Gastrocnemius medialis (tissue), 4 donors: Measurements from ENCODE around the gene SPEM2. TPM values are rescaled to one million over a fixed set of nuclear protein-coding genes. Genes with fewer than 3 reads are reported as not detected.

Experiments used
- ATAC-seq, 2 donors: fragments of 150-250 bp; one replicate each; pipeline ENCODE4 v1.9.1; 2016
- DNase-seq, 2 donors: peaks; one replicate each; pipeline ENCODE4 v3.0.0-alpha.2; 2019
- H3K27ac ChIP-seq, 4 donors: fragments of 200-600 bp; sonication (generic); 1 replicate in 1 of 4; 2 replicates in 3 of 4; pipeline ENCODE4 v1.5.1; 2016 to 2018; ENCODE audit warnings: mild to moderate bottlenecking in 2 of 4, moderate library complexity in 1 of 4
- H3K27me3 ChIP-seq, 3 donors: fragments of 200-600 bp; sonication (generic) in 2 of 3; 1 replicate in 1 of 3; 2 replicates in 2 of 3; pipeline versions ENCODE4 v1.5.1 to v1.6.0; 2016 to 2019; ENCODE audit warnings: mild to moderate bottlenecking in 1 of 3, moderate library complexity in 1 of 3
- H3K36me3 ChIP-seq, 2 donors: fragments of 200-600 bp; sonication (generic) in 1 of 2; one replicate each; pipeline ENCODE4 v1.5.1; 2017 to 2018
- H3K4me1 ChIP-seq, 2 donors: fragments of 200-600 bp; sonication (generic) in 1 of 2; one replicate each; pipeline ENCODE4 v1.5.1; 2016 to 2017; ENCODE audit warnings: mild to moderate bottlenecking in 2 of 2
- H3K4me3 ChIP-seq, 4 donors: fragments of 200-600 bp; sonication (generic) in 3 of 4; 1 replicate in 1 of 4; 2 replicates in 3 of 4; pipeline ENCODE4 v1.5.1; 2016 to 2019; ENCODE audit warnings: mild to moderate bottlenecking in 2 of 4
- H3K9me3 ChIP-seq, 3 donors: fragments of 200-600 bp; sonication (generic) in 2 of 3; 1 replicate in 1 of 3; 2 replicates in 2 of 3; pipeline ENCODE4 v1.5.1; 2016 to 2019
- CTCF ChIP-seq, 5 experiments: fragments of 450-650 bp in 3 of 5; fragments of 200-600 bp in 2 of 5; sonication (generic) in 2 of 5; IDR thresholded peaks in 4 of 5; conservative IDR thresholded peaks in 1 of 5; 1 replicate in 4 of 5; 2 replicates in 1 of 5; pipeline ENCODE4 v1.5.1; 2016 to 2019; ENCODE audit warnings: antibody characterized with exemption in 5 of 5, mild to moderate bottlenecking in 3 of 5, moderate library complexity in 3 of 5
- POLR2A ChIP-seq, 2 donors: fragments of 450-650 bp; IDR thresholded peaks; one replicate each; pipeline ENCODE4 v1.6.1; 2017; ENCODE audit warnings: antibody characterized with exemption in 2 of 2, mild to moderate bottlenecking in 2 of 2, moderate library complexity in 2 of 2
- in situ Hi-C, 4 donors: fragments of 200-750 bp; cut with MboI; loops; one replicate each; pipeline versions ENCODE4 v1.15.0 to v1.8.0; 2017; ENCODE audit warnings: low sequenced_read_pairs in 4 of 4
- intact Hi-C: fragments of 100-400 bp; cut with DNase I; formaldehyde crosslinking; loops from one replicate; pipeline ENCODE4 v1.15.1; 2023; ENCODE audit warnings: low total_unique reads
- total RNA-seq, 4 donors: library from RNA; depleted of rRNA; stranded (reverse); fragments of >200 nt; gene quantifications; one replicate each; pipeline versions ENCODE4 v1.1.0 to v1.2.3, GENCODE V29; 2016

Gene SPEM2
- total RNA-seq, result not detected

DNA sequence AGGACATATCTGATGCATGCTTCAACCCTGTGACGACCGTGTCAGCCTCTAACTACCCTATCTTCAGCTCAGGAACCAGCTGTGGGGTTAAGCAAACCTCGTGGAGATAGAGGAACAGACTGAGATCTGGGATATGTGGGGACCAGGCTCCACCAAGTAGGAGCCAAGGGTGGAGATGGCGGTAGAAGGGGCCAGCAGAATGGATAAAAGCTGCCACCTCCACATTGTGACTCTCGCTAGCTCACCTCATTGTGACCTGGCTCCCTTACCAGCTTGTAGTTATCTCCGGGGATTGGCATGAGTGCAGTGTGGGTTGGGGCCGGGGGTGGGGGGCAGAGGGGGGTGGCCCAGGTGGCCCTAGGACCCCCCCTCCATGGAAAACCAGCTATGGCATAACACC lies at the start of gene SPEM2:
TSS of gene SPEM2 (plus strand) at position 301 of the 400 bp plus-strand sequence. CDS start at position 374, 73 bp downstream.
- H3K9me3 ChIP-seq, result no peaks in the 10 kb centered on the region
- DNase-seq (no peak), ATAC-seq (no peak)
- TF ChIP-seq CTCF (IDR thresholded peaks at IDR 0.05 in 4 of 5, conservative IDR thresholded peaks at IDR 0.05 in 1 of 5), result no peak
- no peak for TF ChIP-seq POLR2A (IDR thresholded peaks at IDR 0.05)
- H3K27ac ChIP-seq, result no peak within 1 kb of the TSS
- H3K36me3 ChIP-seq, result no peaks in the 10 kb centered on the region
- H3K4me1 ChIP-seq, result no peaks in the 10 kb centered on the region
- intact Hi-C loops, result no loop called here
- no peaks in the 10 kb centered on the region for H3K27me3 ChIP-seq
- in situ Hi-C loops, result loop anchor here in 1 of 4 donors (25.0 kb wide), 1 partner anchor 137 kb away; the partner anchor contains the start of genes SENP3 and TNFSF13
- no peak within 1 kb of the TSS for H3K4me3 ChIP-seq

DNA sequence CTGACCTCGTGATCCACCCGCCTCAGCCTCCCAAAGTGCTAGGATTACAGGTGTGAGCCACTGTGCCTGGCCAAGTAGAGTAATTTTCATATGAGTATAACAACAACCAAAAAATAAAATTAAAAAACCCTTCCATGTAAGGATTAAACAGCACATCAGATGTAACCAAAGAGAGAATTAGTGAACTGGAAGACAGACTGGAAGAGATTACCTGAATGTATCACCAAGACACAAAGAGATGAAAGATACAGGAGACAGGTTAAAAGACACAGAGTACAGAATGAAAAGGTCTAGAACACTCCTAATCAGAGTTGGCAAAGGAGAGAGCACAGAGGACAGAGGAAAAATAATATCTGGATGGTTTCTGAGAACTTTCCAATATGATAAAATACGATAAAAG lies 46.3 kb upstream of the SPEM2 start:
- H3K27ac ChIP-seq, result no peak overlapping the region
- in situ Hi-C loops, result no loop called here
- DNase-seq, result no peak
- H3K9me3 ChIP-seq, result no peaks in the 10 kb centered on the region
- intact Hi-C loops, result no loop called here
- H3K36me3 ChIP-seq, result no peaks in the 10 kb centered on the region
- ATAC-seq, result no peak
- peaks cover 17 to 25% (median 23%) of the 10 kb centered on the region in 3 donors for H3K27me3 ChIP-seq
- no peak overlapping the region for H3K4me3 ChIP-seq
- TF ChIP-seq CTCF (IDR thresholded peaks at IDR 0.05 in 4 of 5, conservative IDR thresholded peaks at IDR 0.05 in 1 of 5) (no peak), POLR2A (IDR thresholded peaks at IDR 0.05) (no peak)
- H3K4me1 ChIP-seq, result peaks cover 17 to 22% of the 10 kb centered on the region in 2 donors

DNA sequence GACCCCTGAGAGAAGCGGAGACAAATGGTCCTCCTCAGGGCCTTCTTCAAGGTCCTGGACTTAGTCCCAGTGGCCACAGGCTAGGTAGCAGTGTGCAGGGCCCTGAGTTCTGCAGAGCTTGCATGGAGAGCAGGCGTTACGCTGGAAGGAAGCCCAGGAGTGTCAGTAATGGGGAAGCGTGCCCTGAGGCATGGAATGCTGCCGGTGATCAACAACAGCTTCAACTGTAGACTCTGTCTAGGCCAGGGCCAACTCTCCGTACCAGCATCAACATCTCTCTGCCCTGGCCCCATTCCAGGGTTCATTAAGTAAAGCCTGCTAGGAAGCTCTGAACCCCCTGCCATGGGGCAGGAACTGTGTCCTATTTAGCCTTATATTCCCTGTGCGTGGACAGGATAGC lies 45.1 kb upstream of the SPEM2 start:
- TF ChIP-seq CTCF (IDR thresholded peaks at IDR 0.05 in 4 of 5, conservative IDR thresholded peaks at IDR 0.05 in 1 of 5) (no peak), POLR2A (IDR thresholded peaks at IDR 0.05) (no peak)
- Histone ChIP-seq H3K9me3 (no peaks in the 10 kb centered on the region), H3K36me3 (no peaks in the 10 kb centered on the region), H3K27ac (peak overlapping the region in 3 of 4 donors; percentile 18 to 42 (median 23)), H3K4me1 (peaks cover 18 to 25% of the 10 kb centered on the region in 2 donors), H3K4me3 (peak overlapping the region; percentile 46 to 57 (median 54)), H3K27me3 (peaks cover 17 to 29% (median 24%) of the 10 kb centered on the region in 3 donors)
- intact Hi-C loops, result no loop called here
- in situ Hi-C loops, result no loop called here
- peak in 1 of 2 donors; percentile 57 for ATAC-seq
- DNase-seq, result no peak

- in situ Hi-C loops, result no loop called here
- peaks cover 17 to 29% (median 24%) of the 10 kb centered on the region in 3 donors for H3K27me3 ChIP-seq
- H3K9me3 ChIP-seq, result no peaks in the 10 kb centered on the region
- intact Hi-C loops, result no loop called here
- H3K27ac ChIP-seq, result peak within 1 kb of the TSS in 3 of 4 donors; percentile 18 to 42 (median 23)
- no peak for TF ChIP-seq CTCF (IDR thresholded peaks at IDR 0.05 in 4 of 5, conservative IDR thresholded peaks at IDR 0.05 in 1 of 5)
- peak; percentile 24 to 62 for TF ChIP-seq POLR2A (IDR thresholded peaks at IDR 0.05)
- peak within 1 kb of the TSS; percentile 46 to 57 (median 54) for H3K4me3 ChIP-seq
- ATAC-seq (peak; percentile 29 to 57), DNase-seq (no peak)
- peaks cover 18 to 25% of the 10 kb centered on the region in 2 donors for H3K4me1 ChIP-seq
- no peaks in the 10 kb centered on the region for H3K36me3 ChIP-seq
Measured at GRCh38 chr17:7380855-7381683, 44.3 kb upstream of the SPEM2 start, which contains the start of gene TNK1. TNK1 (plus strand) TSS chr17:7381089; CDS start chr17:7382927, 1,838 bp downstream.
